CD4-positive, alpha-beta T cell treated with Interleukin-6 for 4 hours (primary cell): ENCODE measurements around the gene TSHZ1.
"Not testable (repeated sequence)": the region's sequence is repeated elsewhere in the genome, so short reads cannot be mapped to it uniquely, and the experiment has no call there.

Experiments used
- DNase-seq: peaks from one replicate; pipeline ENCODE4 v3.0.0-alpha.2; 2020; ENCODE audit warnings: mixed read lengths

TSHZ1 gene

DNA sequence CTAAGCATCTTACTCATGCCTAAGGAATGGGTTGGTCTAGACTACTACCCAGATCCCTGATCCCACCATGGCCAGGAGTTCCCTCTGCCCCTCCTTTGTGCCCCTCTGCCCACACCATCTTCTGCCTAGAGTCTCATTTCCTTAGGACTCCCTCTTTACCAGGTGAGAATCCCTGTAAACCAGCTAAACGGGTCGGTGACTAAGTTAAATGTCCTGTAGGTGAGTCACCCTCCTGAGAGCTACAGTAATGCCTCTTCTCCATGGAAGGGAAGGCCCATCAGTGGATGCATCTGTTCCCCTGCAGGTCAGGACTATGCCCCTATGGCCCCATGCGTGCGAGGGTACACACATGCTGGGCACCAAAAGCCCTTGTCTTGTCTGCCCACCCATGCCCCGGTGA lies 27.1 kb upstream of the TSHZ1 start:
- DNase-seq = no peak

DNA sequence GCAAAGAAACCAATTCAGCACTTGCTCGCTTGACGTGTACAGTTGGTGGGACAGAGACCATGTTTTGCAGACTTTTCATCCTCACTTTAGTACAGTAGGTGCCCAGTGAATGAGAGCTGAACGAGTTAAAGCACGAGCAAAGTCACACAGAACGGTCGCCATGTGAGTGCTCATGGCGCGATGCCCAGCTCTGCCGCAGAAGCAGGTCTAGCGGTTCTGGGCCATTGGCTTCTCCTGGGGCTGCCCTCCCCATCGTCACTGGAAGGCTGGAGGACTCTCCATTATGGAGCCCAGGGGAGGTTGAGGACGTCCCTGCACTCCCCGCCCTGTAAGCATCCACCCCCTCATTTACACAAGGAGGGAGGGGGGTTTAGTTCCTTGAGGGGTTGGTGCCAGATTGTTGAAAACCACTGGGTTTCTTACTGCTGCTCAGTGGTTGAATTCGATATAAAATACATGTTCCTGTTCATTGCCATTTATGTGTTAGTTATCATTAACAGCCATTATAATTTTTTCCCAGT lies 26.6 kb upstream of the TSHZ1 start:
- no peak for DNase-seq

DNA sequence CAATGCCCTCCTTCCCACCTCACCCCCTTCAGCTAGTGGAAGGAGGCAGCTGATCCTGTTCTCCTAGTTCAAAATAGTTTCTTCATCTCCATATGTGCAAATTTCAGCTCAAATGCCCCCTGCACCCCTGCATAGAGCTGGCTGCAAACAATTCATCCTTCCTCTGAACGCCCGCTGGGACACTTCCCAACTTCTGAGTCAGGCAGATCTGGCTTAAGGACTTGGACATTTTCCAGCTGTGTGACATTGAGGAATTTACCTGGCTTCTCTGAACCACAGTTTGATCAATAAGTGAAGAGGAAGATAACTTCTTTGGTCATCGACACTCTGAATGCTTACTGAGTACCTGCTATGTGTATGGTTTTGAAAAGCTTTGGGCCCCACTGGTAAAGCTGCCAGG lies 25.1 kb upstream of the TSHZ1 start:
- DNase-seq = no peak

DNA sequence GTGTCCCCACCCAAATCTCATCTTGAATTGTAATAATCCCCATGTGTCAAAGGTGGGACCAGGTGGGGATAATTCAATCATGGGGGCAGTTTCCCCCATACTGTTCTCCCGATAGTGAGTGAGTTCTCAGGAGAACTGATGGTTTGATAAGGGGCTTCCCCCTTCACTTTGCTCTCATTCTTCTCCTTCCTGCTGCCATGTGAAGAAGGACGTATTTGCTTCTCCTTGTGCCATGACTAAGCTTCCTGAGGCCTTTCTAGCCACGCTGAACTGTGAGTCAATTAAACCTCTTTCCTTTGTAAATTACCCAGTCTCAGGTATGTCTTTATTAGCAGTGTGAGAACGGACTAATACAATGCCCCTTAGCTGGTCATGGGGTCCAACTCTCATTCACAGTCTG lies 22.9 kb upstream of the TSHZ1 start:
- not testable (repeated sequence) for DNase-seq

DNA sequence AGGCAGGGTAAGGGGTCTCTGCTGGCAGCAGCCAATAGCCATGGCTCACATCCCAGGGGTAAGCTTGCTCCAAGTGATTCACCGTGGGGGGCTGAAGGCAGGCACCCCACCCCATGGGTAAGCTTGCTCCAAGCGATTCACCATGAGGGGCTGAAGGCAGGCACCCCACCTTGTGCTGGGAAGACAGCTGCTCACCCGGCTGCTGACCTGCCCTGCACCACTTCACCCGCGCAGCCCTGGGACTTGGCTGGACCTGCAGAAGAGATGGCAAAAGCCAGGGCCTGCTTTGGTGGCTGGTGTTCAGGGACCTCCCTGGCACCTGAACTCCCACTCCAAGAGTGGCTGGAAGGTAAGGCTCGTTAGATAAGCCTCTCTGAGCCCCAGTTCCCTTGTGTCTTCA lies 20.9 kb upstream of the TSHZ1 start:
- no peak for DNase-seq

DNA sequence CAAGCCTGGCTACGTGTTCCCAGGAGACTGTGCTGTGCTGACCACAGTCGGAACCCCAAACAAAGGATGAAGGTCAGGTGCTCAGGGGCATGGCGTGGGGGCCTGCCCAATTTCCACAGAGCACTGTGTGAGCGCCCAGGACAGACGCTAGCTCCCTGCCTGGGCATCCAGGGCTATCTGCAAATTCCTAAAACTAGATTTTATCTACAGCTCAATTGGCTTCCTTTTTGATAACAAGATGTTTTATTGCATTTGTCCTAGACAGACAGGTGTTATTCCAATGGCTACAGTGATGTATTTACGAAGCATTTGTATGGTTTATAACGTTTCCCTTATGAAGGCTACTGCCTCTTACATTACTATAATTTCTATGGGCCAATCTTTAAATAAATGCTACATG lies 17.7 kb upstream of the TSHZ1 start:
- no peak for DNase-seq

DNA sequence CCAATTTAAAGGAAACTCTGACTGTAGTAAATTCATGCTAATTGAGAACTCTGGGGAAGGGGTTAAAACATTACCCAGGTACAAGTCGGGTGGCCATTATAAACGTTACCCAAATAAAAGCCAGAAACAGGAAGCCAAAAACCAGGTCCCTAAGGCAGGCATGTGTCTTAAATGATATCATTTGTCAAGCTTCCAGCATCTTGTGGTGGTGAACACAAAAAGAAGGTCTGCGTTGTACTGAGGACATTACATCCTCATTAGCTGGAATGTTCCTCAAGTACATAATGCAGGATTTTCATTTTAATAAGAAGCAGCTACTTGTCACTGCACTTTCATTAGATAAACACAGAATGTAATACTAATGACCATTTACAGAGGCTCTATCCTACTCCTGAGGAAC lies 12.6 kb upstream of the TSHZ1 start:
- DNase-seq = no peak

DNA sequence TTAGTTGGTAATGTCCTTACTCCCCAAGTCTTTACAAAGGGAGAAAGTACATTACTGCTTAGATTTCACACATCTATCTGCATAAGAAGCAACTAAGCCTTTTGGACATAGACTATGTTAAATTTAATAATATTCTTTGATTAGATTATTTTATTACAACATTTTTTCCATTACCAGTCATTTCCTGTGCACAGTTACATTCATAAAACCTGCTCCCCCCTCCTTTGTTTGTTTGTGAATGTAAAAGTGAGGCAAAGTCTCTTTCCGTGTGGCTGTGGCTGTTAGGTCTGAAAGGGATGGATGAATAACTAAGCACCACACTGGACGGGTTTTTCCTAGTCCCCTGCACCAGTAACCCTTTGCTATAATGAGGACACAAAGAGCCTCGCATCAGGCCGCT lies 11.3 kb upstream of the TSHZ1 start:
- no peak for DNase-seq

DNA sequence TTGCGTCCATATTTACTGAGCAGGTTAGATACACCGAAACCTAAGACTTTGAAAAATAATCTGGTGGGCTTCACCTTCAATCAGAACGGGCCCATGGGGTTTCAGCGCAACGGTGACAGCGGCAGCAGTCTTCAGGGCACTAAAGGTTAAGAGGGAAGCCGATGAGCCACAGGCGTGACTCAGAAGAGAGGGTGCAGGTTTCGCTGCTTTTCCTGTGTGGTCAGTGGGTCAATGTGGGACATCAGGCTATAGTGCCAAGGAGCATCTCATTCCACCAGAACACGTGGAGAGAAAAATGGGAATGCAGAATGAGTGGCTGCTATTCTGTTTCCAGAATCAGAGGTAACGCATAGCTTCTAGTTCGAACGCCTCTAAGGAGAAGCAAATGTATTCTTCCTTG lies 10.5 kb upstream of the TSHZ1 start:
- DNase-seq = no peak

DNA sequence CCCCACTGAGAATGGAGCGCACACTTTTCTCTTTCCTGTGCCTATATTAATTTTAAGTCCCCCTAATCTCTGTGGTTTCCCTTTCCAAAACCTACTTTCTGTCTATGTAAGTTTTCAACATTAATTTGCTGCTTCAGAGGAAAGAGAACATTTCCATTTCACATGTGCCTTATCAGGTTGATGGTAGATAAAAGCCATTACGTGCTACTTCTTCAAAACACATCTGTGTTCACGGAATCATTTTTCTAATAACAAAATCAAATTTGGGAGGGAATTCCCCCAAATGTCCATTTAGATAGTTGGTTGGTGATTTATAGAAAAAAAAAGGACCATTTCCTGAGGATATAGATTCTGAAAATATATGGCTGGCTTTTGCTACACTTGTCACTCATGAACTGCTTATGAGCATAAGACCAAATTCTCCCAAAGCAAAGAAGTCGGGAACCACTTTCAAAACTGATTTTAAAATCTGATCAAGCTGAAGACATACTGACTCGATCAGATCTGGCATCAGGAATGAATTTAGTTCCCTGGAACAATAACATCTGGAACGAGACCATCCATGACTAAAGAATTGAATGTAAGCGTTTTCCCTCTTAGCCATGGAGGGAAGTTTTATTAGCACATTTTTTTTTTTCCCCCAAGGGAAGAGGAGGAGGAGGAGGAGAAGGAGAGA lies 9.9 kb upstream of the TSHZ1 start:
- no peak for DNase-seq

DNA sequence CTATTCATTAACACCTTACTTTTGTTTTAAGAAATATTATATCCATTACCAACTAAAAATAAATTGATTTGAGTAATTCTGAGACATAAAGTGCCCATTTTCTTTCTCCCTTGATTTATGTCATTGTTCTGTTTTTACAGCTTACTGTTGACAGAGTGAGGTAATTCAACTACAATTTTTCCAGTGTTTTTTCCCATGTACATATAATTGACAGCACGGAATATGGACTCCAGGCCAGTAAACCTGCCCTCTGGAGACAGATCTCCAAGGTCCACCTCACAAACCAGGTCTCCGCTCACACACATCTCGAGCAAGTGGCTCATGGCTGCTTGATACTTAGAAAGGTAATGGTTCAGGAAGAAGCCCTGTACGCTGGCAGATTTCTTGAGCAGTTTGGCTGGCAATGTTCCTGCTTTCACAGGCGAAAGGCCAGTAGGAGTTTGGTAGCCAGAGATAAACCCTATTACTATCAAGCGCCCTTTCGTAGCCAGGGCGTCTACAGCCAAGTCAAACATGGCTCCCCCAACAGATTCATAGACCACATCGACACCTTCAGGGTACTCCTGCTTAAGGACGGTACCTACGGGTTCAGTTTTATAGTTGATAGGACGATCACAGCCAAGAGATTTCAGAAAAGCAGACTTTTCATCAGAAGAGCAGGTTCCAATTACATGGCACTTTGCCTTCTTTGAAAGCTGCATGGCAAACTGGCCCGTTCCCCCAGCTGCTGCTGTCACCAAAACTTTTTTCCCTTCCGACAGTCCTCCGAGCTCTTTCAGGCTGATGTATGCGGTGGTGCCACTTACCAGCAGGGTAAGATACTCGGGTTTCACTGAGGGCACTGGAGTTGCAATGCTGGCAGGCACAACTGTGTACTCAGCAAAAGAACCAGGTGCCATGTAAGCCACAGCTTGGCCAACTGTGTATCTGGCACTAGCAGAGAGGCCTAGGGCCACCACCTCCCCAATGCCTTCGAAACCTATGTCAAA lies 9.0 kb upstream of the TSHZ1 start:
- no peak for DNase-seq

DNA sequence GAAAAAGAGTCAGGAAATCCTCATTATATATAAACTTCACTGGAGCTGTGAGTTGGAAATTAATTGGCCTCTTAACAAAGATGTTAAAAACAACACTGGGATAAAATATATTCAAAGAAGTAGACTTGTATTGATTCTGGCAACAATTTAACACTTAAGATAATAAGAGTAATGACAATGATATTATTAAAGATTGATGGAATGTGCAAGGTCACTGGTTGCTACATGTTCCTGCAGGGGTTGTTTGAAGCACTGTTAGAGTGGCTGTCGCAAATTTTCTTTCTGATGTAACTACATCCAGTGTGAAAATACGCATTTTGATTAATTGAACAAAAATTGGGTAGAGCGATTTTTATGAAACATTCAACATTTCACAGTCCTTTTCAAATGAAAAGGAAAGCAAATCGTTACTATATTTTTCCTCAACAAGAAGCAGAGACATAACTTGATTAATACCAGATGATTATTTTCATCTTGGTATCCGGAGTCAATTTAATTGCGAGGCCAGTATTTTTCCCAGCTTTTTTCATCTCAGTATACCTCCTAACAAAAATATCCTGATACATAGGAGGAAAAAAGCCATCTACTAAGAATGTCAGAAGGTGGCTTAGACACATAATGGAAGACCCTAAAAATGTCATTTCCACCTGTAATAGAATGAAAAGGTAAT lies 7.8 kb upstream of the TSHZ1 start:
- DNase-seq = no peak

DNA sequence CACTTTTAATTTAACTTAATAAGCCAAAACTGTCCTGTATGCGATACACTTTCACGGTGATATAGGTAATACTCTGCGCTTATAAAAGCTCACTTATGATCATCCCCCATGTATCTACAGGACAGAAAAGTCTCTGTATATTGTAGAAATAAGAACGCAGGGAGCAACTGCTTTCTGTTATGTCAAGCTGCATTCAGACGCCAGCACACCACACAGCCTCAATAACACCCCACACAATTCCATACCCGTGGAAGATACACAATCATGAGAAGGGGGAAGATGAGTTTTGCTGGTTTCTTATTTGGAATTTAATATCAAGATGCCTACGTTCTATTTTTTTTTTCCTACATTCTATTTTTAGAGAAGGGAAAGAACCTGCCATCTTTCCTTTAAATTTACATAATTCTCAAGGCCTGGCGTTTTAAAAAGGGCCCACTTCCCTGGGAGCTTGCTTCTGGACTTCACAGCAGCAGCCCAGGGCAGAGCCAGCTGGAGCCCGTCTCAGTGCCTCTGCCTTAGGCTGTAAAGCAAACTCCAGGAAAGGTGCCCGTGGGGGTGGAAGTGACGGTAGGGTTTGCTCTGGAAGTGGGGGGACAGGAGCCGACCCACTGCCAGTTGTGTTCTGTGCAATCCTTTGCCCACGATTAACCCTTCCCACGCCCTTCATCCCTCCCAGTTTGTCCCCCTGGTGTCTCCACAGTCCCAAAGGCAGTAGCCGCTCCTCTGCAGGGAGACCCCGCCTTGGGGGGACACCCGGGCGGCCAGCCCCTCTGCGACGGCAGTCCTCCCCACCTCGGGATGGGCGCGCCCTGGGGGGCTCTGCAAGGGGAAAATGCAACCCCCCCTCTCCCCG lies 7.0 kb upstream of the TSHZ1 start:
- no peak for DNase-seq

DNA sequence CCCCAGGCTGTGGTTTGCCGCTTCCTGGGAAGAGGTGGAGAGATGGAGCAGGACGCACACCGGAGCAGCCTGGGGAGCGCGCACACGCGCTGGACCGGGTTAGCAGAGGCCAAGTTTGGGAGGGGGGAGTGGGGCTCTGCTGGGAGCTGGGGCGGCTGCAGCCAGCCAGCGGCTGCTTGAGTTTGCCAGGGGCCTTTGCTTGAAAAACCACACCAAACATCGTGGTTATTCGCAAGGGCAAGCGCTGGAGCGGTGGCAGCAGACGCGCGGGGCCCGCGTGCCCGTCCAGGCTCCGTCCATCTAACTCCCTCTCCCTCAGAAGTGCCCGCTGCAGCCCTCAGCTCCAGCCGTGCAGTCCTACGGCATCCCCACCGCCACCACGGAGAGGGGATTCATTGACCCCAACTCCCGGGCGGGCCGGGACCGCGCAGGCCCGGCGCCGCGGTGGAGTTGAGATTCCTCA lies 6.3 kb upstream of the TSHZ1 start:
- DNase-seq = no peak

DNA sequence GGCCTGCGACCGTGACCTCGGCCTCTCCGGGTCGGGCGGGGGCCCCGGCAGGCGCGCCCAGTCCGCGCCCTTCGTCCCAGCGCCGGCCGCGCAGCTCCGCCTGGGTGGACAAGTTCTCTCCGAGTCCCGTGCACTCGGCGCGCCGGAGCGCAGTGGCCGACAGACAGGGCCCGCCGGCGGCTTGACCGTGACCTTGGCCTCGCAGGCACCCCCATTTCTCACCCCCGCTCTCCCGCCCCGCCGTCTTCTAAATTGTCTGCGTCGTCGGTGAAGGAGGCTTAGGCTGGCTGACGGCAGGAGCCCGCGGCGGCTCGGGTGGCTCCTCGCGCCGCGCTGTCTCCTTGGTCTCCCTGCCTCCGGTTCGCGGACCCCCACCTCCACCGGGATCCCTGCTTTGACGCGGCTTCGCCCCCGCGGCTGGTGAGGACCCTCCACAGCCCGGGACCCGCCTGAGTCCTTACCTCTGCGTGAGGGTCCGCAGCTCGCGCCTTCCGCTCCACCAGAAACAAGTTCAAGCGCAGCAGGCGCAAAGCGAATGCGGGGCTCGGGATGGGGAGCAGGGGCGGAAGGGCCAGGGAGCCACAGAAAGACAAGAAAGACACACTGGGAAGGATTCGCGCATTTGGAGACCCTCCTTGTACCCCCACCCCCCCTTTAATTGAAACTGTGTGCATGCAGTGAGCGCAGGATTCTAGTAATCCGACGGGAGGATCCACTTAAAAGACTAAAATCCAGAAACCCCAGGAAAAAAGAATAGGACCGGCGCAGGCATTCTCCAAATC lies 5.7 kb upstream of the TSHZ1 start:
- no peak for DNase-seq

DNA sequence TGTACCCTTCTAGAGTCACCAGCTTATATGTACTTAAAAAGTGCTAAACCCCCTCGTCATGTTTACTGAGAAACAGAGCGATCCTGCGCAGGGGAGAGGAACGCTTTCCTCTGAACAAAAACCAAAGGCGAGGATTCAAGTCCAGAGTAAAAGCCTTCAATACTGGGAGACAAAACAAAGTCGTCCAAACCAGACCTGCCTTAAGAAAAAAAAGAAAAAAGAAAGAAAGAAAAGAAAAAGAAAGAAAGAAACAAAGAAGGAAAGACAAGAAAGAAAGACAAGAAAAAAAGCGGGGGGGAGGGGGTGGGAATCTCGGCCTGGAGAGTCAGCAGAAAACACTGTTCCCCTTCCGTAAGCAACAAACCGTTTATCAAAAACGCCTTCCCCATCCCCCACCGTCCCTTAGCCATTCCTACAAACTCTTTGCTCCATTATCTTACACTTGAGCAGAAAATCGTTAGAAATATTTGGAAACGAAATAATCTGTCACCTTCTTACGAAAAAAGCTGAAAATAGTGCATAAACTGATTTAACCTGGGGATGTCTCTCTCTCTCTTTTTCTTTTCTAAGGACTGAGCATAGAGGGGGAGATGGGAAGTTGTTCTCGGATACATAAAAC lies 5.0 kb upstream of the TSHZ1 start:
- no peak for DNase-seq

DNA sequence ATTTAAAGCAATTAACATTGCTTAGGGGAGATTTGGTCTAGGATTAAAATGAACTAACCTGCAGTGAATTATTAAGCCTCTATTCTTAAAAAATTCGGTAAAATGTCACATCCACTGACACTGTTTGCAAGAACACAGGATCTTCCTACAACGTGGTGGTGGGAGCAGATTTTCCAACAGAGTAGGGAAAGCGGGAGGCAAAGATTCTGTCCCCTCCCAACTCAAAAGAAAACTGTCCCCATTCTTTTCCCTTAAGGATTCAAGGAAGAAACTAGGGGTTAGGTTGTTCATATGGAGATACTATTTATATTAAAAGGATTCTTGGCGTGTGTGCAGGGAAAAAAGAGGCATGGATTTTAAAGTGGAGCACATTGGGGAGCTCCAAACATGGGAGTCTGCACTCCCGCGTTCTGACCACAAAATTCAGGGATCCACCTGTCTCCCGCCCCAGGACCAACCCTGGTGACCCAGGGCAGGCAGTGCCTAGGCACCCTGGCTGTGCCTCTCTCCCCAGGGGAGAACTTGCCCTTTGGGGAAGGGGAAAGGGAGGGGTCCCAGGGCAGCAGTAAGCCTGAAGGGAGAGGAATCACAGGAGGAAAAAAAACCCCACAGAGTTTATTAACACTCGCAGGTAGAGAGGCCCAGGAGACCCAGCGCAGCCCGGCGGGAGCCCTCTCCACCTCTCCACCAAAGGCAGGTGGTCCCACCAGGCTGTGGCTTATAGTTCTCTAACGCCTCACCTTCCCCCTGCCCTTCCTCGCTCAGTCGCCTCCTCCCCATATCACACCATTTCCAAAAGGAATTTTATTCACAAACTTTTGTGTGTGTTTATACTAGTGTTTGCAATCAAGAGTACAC lies 3.9 kb upstream of the TSHZ1 start:
- DNase-seq = no peak

DNA sequence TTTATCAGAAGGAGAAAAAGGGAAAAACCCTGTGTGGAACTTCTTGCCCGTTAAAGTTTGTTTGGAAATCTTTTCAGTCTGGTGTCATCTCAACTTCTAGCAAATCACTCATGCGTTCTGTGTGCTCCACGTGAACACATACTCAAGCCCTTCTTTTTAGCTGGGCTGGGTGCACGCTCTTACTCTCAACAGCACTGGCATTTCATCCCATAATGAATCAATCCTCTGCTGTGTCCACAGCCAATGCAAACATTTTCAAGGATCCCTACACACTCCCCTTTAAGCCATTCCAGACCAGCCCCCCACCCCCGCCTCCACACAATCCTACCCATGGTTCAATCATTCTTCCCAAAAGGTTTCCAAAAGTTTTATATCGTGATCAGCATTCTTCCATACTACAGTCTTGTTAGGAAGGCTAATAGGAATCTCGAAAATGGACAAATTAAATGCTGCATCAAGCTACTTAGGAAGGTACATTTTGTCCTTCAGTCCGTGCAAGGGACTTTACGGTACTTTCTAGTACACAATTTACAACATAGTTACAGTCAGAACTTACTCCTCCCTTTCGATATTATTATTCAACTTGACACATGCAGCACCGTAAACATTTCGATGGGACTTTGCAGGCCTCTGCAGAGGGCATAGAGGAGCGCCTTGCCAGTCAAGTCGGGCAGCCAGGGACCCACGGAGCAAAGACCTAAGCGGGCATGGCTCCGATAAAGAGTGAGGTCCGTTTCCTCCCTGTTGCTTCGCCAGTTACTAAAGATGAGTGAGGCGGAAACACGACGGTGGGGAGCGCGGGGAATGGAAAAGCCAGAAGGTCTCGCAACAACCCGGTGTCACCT lies 3.1 kb upstream of the TSHZ1 start:
- no peak for DNase-seq
